Stimulated activated CD4-positive, alpha-beta T cell treated with anti-CD3 and anti-CD28 coated beads, Interleukin-15, amount 100 ng/mL, for 24 hours (primary cell): Measurements from ENCODE around the gene PISD.
"Not testable (repeated sequence)": the region's sequence is repeated elsewhere in the genome, so short reads cannot be mapped to it uniquely, and the experiment has no call there.

Source experiments
- DNase-seq: peaks from one replicate; pipeline ENCODE4 v3.0.0-alpha.2; 2020

PISD gene

GRCh38 chr22:31604746-31605705, 57.0 kb downstream of the PISD start:
- no peak for DNase-seq

- no peak for DNase-seq
Measured at GRCh38 chr22:31604137-31604705, 57.8 kb downstream of the PISD start.

- DNase-seq: no peak
Measured at GRCh38 chr22:31603574-31603973, 58.4 kb downstream of the PISD start.

DNA sequence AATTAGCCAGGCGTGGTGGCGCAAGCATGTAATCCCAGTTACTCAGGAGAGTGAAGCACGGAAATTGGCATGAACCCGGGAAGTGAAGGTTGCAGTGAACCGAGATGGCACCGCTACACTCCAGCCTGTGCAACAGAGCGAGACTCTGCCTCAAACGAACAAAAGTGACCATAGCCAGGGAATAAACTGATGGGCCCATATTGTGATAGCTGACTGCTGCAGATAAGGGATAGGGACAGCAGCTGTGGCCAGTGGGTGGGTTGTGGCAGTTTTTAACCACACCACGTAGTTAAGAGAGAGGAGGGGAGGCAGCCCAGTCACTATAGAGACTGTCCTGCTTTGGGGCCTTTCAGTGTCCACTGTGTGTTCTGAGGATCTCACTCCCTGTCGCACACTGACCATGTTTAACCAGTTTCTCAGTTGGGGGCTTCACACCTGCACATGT, 58.9 kb downstream of the PISD start:
- no peak for DNase-seq

DNA sequence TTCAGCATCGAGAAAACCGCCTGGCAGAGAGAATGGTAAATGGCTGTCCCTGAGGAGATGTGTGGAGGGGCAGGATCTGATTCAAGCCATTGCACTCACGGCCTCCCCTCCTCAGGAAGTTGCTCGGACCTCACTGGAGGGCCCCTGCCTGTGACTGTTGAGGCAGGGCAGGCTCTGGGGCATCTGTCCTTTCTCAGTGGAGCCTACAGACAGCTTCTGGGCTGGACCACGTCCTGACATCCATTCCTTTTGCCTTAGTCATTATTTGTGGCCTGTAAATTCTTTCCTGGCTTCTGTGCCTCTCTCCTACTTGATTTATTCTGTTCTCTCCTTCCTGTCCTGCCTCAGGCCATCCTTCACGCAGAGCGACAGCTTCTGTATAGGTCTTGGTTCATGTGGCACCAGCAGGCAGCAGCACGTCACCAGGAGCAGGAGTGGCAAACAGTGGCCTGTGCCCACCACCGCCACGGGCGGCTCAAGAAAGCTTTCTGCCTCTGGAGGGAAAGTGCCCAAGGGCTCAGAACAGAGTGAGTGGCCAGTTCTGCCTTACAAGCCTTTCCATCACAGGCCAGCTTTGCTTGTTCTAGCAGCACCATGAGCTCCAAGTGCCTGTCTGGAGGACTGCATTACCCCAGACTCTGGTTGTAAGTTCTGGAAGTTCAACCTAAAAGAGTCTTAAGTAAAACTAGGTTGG, 59.6 kb downstream of the PISD start:
- DNase-seq: no peak

- DNase-seq: no peak
Measured at GRCh38 chr22:31595271-31595670, 66.7 kb downstream of the PISD start.

DNA sequence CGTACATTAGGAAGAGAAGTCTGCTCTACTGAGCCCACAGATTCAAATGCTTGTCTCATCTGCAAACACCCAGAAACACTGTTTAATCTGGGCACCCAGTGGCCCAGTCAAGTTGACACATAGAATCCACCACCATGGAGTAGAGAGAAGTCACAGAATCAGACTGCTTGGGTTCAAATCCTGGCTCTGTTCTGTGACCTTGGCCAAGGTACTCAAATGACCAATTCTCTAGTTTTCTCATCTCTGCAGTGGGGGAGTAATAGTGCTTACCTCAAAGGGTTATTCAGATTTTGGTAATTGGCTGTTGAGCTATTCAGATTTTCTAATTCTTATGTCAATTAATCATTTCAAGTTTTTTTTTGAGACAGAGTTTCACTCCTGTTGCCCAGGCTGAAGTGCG, 71.9 kb downstream of the PISD start:
- not testable (repeated sequence) for DNase-seq

DNA sequence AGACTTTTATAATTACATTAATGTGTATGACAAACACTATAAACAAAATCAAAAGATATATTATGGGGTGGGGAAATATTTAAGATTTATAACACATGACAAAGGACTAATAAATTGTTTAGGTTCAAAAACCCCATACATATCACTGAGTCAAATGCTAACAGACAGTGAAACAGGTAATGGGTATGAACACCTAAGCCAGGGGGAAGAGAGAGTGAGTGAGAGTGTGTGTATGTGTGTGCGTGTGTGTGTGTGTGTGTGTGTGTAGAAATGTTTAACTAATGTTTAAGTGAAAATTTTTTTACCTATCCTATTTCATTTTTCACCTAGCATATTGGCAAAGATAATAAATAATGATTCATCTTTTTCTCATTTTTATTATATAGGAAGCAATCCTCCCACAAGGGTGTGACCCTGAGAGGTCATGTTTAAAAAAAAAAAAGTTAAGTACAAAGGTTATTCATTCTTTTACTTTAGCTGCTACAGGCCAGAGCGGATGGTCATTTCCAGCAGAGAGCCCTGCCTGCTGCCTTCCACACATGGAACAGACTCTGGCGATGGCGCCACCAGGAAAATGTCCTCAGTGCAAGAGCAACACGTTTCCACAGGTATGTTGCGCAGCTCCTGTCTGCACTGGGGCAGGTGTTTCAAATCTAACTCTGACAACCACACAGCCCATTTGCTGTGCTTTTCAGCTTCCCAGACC, 72.9 kb downstream of the PISD start:
- DNase-seq: no peak

DNA sequence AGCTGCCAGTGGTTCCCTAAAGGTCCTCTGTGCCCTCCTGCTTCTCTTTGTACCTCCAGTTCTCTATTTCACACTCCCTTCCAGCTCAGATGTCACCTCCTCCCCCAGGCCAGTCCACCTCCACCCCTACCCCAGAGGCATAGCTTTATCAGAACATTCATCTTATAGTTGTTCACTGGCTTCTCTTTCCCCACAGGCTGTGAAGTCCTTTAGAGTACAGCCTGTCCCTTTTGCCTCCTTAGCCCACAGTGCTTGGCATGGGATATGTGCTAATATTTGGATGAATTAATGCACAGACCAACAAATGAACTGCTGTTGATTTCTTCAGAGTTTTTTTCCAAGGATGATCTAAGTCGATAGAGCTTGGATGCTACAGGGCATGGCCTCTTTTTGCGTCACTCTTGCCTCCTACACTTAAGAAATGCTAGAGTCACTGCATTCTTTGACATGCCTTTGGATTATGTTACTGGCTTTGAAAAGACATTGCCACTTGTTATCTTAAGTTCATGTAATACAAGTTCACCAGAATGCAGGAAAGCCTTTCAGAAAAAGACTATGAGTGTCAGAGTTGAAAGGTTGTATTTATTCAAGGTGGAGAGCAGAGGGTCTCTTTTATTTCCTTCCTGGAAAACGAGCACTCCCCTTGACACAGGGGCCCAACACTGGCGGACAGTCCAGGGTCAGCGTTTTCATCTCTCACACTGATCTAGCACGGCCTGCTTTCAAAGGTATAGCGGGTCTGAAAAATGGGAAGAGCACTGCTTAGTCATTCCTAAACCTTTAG, 75.7 kb downstream of the PISD start:
- no peak for DNase-seq

DNA sequence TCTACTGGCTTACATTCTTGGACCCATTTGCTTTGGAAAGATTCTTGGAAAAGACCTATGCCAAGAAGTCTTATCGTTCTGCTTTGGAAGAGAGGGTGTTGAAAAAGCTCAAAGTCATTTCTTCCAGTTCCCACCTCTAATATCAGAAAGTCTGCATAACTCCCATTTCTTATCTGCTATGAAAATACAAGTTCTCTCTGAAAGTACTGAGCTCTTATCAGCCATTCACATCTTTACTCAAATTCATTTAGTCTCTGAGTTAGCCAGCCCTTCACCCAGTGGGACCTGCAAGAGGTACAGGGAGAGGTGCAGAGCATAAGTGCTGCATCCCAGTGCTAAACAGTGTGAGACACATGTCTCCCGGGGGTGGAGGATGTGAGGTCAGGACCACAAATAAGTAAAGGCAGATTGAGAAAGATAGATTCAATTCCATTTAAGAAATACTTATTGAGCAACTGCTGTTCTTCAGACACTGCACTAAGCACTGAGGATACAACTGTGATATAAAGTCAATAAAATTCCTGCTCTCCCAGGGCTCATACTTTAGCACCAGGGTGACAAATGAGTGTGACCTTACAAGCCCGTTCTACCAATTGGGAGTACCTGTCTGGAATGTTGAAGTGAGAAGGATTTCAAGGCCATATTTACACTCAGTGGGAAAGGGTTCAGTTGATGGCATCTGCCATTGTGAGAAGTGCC, 76.7 kb downstream of the PISD start:
- DNase-seq: peak; percentile 51

GRCh38 chr22:31584804-31585160, 77.2 kb downstream of the PISD start:
- DNase-seq: no peak

GRCh38 chr22:31583861-31584485, 78.0 kb downstream of the PISD start:
- no peak for DNase-seq

GRCh38 chr22:31579835-31580242, 82.2 kb downstream of the PISD start:
- DNase-seq: no peak

DNA sequence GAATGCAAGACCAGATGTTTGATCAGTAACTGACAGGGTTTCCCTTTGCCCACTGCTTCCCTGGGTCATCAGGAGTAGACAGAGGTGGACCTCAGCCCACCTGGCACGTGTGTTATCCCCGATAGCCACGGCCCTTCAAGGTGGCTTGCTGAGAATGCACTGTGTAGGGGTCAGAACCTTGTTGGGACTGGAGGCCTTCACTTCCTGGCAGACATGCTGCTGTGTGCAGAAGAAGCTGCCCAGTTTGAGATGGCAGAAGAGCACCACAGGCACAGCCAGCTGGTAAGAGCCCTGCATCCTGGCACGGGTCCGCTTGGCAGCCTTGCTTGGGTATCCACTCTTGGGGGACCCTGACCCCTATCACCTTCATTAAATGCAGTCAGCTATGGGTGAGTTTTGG, 83.8 kb downstream of the PISD start:
- no peak for DNase-seq

DNA sequence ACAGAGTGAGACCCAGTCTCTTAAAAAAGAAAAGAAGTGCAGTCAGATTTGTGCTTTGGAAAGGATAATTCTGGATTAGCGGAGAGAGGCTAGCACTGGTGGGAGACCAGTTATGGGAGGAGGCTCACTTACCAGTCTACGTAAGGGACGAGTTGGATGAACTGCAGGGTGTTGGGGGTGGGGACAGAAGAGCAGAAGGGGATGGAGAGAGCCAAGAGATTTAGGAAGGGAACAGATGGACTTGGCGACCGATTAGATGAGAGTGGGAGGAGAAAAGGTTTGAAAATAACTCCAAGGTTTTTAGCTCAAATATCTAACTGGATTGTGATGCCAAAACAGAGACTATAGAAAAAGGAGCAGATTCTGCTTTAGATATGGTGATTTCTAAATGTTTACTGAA, 84.3 kb downstream of the PISD start:
- DNase-seq: no peak

DNA sequence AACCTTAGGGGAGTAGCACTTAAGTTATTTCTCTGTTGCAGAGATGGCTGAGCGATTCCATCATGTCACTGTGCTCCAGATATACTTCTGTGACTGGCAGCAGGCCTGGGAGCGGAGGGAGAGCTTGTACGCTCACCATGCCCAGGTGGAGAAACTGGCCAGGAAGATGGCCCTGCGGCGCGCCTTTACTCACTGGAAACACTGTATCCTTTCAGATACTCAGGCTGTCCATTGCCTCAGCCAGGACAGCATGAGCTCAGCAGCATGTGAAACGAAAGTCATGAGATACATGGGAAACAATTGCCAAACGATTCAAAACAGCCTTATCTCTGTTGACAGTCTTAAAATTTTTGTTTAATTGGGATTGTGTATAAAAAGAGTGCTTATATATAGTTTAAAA, 86.8 kb downstream of the PISD start:
- no peak for DNase-seq

GRCh38 chr22:31574055-31574670, 87.9 kb downstream of the PISD start:
- DNase-seq: no peak

DNA sequence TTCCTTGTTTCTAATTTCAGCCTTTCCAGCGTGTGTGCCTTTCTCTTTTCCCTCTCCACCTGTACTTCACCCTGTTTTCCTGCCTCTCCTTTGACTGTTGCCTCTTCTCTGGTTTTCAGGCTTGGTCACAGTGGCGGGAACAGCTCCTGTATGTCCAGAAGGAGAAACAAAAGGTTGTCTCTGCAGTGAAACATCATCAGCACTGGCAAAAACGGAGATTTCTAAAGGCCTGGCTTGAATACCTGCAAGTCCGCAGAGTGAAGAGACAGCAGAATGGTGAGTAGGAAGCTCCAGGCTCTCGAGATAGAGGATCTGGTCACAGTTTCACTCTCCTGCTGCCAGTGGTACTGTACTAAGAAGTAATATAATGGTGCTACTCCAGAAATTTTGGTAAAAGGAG, 89.1 kb downstream of the PISD start:
- no peak for DNase-seq

- no peak for DNase-seq
Measured at GRCh38 chr22:31569126-31569525, 92.9 kb downstream of the PISD start.
